ENCODE measurements around the gene TP53BP1. TPM values are rescaled to one million over a fixed set of nuclear protein-coding genes. Genes with fewer than 3 reads are reported as not detected.

TP53BP1 gene
- total and polyA plus RNA-seq, 4 donors = 2.7 to 12.0 (median 7.3) TPM

GRCh38 chr15:43420435-43420834 lies 72.5 kb downstream of the TP53BP1 start:
- Histone ChIP-seq H3K27ac (ENCODE audit: low read depth in 1 of 2, low read length in 2 of 2) (no peak overlapping the region), H3K4me3 (ENCODE audit: low read depth in 1 of 3, low read length in 3 of 3) (no peak overlapping the region), H3K36me3 (ENCODE audit: control insufficient read depth in 4 of 4, insufficient read depth in 3 of 4, low read depth in 1 of 4, low read length in 3 of 4) (peaks cover 6 to 29% (median 12%) of the 10 kb centered on the region in 4 donors), H3K9me3 (ENCODE audit: control insufficient read depth in 4 of 4, low read length in 3 of 4) (no peaks in the 10 kb centered on the region), H3K27me3 (ENCODE audit: control insufficient read depth in 4 of 4, insufficient read depth in 4 of 4, low read length in 3 of 4) (no peaks in the 10 kb centered on the region), H3K9ac (ENCODE audit: low read depth in 1 of 2, low read length in 2 of 2) (no peak overlapping the region), H3K4me1 (ENCODE audit: control insufficient read depth in 4 of 4, insufficient read depth in 4 of 4, low read length in 3 of 4) (no peaks in the 10 kb centered on the region)
- TF ChIP-seq CTCF (IDR thresholded peaks at IDR 0.05; ENCODE audit: low read depth, low read length, missing input control) (no peak), EGR1 (IDR thresholded peaks at IDR 0.05; ENCODE audit: low read depth in 2 of 2) (no peak), RXRA (IDR thresholded peaks at IDR 0.05) (no peak), HNF4G (IDR thresholded peaks at IDR 0.05) (no peak), ATF3 (IDR thresholded peaks at IDR 0.05) (no peak), SP1 (IDR thresholded peaks at IDR 0.05) (no peak), FOXA1 (IDR thresholded peaks at IDR 0.05) (no peak), FOXA2 (IDR thresholded peaks at IDR 0.05) (no peak), GABPA (IDR thresholded peaks at IDR 0.05 in 1 of 2, conservative IDR thresholded peaks at IDR 0.05 in 1 of 2) (no peak), RAD21 (IDR thresholded peaks at IDR 0.05) (no peak), ZBTB33 (IDR thresholded peaks at IDR 0.05) (no peak), MAX (IDR thresholded peaks at IDR 0.05) (no peak), TAF1 (conservative IDR thresholded peaks at IDR 0.05) (no peak), YY1 (IDR thresholded peaks at IDR 0.05) (no peak), REST (IDR thresholded peaks at IDR 0.05) (no peak), HNF4A (conservative IDR thresholded peaks at IDR 0.05) (no peak), NR2F2 (IDR thresholded peaks at IDR 0.05) (no peak), JUND (IDR thresholded peaks at IDR 0.05) (no peak)
- 95% methylated on average over 10 of the region's 10 CpGs for whole genome bisulfite sequencing
- DNase-seq (ENCODE audit: low spot score) = no peak
